ENCODE data around the gene TNRC6A.
A peak's percentile ranks its signal among the peaks of the same experiment; 100 is the strongest.
"Not testable (repeated sequence)": the region's sequence is repeated elsewhere in the genome, so short reads cannot be mapped to it uniquely, and the experiment has no call there.

The TNRC6A gene

DNA sequence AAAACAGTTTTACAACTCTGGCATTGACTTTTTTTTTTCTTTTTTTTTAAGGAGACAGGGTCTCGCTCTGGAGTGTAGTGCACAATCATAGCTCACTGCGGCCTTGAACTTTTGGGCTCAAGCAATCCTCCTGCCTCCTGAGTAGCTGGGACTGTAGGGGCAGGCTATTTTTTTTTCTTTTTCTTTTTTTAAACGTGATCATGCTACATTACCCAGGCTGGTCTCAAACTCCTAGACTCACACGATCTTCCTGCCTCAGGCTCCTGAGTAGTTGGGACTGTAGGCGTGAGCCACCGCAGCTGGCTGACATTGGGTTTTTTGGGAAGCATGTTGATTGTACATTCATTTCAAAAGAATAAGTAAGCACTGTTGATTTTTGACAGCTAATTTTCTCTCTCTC is 32.1 kb downstream of the TNRC6A start:
- DNase-seq: no peak

DNA sequence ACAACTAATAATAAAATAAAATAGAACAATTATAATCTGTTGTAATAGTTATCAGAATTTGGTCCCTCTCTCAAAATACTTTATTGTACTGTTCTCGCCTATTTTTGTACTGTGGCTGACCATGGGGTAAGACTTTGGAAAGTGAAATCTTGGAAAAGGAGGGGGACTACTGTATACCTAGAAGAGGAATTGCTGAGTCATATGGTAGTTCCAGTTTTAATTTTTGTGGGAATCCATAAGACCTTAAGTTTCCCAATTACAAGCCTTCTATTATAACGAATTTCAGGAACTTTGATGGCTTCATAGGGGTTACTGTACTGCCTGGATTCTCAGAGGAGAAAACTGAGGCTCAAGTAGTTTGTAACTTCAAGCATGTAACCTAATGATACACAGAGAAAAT is 35.5 kb downstream of the TNRC6A start:
- DNase-seq: no peak

DNA sequence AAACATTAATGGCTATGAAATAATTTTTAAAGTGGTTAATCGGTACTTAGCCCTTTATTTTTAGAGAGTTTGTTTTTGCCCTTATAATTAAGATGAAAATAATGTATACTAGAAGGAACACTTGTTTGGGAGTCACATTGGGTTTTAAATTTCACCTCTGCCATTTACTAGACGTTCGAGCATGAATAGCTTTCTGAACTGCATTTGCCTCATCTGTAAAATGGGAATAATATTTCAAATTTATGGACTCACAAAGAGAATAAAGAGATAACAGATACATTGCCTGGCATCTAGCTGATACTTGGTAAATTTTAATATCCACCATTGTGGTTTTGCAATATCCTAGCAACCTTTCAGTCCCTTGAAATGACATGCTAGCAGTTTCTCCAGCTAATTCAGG is 36.6 kb downstream of the TNRC6A start:
- DNase-seq: no peak

DNA sequence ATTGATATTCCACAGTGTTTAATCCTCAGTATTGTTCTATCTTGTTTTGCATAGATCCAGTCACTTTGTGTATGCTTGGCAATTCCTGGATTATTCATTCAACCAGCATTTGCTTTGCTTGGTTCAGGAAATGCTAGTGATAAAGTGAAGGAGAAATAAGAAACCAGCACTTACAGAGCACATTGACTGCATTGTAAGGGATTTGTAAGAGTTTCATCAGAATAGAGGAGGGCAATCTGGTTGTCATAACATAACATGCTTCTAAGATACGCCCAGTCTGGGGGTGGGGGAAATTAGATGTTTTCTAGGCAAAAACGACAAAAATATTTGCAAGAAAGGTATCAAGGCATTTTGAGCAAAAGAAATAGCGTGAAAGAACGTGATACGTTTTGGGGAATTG is 40.4 kb downstream of the TNRC6A start:
- DNase-seq: no peak

DNA sequence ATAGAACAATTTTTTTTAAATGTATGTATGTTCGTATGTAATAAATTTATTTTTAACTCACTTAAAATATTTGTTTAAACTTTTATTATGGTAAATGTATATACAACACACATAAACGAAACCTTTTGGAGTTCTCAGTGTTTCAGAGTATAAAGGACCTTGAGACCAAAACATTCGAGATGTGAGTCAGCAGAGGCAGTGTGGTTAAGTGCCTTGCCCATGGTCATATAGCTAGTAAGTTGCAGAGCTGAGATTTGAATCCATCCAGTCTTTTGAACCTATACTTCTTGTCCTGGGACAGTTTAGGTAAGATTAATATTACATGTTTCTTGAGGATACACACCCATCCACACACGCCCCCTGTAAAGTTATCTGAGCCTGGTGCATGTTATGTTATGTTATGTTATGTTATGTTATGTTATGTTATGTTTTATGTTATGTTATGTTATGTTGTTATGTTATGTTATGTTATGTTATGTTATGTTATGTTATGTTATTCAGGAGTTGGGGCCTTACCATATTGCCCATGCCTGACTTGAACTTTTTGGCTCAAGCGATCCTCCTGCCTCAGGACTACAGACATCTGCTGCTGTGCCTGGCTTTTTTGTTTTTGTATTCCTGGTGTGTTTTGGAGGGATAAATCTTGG is 41.8 kb downstream of the TNRC6A start:
- DNase-seq: no peak

DNA sequence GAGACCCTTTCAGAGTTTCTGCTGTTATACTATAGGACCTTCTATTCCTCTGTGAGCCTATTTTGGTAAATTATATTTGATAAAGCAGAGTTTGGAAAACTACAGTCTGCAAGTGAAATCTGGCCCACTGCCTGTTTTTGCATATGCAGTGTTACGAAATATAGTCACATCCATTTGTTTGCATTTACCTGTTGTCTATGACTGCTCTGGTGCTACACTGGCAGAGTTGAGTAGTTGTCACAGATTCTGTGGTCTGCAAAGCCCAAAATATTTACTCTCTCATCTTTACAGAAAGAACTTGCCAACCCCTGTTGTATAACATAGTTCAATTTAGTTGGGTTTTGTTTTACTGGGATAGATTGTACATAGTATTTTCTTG is 42.3 kb downstream of the TNRC6A start:
- no peak for DNase-seq

DNA sequence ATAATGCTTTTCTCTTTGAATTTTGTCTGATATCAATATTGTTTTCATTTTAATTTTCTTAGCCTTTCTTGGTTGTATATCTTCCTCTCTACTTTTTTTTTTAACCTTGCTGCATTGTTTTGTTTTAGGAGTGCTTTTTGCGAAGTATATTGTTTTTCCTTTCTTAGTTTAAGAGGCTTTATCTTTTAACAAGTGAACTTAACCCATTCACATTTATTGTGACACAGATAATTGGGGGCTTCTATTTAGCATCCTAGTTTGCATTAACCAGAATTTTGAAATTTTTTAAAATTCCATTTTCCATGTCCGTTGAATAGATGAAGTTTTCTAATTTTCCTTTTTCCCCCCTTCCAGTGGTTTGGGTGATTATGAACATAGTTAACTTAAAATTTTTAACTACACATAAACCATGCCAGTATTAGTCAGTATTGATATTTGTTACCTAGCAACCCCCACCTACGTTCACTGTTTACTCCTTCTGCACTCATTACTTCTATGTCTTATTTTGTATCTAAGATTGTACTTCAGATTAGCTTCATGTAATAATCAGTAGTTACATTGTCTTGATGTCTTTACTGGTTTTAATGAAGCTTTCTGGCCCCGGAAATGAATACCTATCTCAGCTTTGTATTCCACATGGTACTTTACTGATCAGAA is 44.4 kb downstream of the TNRC6A start:
- no peak for DNase-seq

DNA sequence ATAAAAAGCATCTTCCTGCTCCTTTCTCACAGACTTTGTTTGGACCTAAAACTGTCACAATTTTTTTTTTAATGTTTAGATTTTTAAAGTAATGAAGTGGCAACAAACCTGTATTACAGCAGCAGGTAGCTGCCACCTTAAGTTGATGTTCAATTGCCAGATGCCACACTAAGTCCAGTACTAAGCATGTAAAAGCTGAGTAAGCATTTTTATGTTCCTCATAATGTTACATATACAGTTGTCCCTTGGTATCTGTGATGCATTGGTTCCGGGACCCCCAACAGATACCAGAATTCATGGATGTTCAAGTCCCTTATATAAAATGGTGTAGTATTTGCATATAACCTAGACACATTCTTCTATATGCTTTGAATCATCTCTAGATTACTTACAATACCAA is 45.1 kb downstream of the TNRC6A start:
- DNase-seq: no peak

DNA sequence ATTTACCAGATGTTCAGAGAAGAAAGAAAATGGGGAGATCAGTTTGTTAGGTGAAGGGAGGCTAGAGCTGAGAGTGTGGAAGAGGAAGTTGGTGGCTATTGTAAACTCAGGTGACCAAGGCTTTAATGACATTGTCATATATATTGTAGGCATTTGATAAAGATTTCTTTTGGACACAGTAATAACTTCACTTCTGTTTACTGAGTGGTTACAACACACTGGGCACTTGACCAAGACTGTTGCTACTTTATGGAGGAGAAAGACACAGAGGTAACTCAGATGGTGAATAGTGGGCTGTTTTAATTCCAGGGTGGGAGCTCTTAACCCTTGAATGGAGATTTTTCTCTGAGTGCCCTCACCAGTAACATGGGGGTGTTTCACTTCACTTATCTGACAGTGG is 46.0 kb downstream of the TNRC6A start:
- no peak for DNase-seq

DNA sequence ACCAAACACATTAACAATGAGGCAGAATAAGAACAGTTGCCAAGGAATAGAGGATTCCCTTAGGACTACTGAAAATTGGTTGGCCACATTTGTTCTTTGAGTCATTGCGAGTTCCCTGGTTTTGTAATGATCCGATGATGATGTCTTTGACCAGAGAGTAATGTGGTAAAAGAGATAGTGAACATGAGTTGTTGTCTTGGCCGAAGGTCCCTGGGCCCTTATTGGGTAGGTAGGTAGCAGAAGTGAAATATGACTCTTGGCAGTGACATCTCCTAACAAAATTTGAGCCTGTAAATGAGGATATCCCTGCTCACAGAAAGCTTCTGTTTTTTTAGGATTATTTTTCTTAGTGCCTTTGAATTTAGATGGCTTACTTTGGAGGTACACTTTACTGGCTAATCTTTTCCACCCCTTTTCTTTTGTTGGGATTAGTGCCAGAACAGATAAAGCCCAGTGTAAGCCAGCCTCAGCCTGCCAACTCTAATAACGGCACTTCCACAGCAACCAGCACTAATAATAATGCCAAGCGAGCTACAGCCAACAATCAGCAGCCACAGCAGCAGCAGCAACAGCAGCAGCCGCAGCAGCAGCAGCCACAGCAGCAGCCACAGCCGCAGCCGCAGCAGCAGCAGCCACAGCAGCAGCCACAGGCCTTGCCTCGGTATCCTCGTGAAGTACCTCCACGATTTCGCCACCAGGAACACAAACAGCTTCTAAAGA is 47.2 kb downstream of the TNRC6A start:
- peak; percentile 29 for DNase-seq

DNA sequence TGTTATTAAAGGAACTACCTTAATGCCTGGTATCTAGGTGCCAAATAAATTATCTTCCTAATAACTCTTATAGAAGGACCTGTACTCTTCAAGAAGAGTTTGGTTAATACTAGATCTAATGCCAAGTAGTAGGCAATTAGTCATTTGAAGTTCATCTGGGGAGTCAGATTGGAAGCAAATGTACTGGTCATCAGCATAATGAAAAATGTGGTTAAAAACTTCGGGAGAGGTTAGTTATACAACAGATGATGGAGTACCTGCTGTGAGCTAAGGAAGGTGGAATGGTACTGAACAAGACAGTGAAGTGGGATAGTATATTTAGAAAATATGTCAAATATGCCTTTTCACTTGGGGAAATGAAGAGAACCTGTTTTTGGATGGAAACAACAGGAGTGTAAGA is 49.2 kb downstream of the TNRC6A start:
- no peak for DNase-seq

DNA sequence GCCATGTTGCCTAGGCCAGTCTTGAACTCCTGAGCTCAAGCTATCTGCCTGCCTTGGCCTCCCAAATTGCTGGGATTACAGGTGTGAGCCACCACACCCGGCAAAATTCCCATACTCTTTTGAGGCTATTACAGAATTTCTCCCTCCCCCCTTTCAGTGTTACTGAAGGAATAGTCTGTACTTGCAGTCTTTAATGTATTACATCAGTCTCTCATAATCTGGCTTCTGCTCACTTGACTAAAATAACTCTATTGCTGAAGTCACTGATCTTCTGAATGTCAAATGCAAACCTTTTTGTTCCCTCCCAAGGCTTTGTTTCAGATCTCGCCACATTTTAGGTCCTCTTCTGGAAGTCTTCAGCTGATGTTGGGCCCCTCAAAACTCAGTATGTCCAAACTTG is 51.8 kb downstream of the TNRC6A start:
- no peak for DNase-seq

DNA sequence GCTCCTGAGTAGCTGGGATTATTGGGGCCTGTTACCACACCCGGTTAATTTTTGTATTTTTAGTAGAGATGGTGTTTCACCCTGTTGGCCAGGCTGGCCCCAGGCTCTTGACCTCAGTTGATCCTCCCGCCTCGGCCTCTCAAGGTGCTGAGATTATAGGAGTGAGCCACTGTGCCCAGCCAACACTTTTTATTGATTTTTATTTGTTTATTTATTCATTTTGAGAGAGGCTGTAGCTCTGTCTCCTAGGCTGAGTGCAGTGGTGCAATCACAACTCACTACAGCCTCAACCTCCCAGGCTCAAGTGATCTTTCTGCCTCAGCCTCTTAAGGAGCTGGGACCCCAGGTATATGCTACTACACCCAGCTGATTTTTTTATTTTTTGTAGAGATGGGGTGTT is 54.7 kb downstream of the TNRC6A start:
- no peak for DNase-seq

DNA sequence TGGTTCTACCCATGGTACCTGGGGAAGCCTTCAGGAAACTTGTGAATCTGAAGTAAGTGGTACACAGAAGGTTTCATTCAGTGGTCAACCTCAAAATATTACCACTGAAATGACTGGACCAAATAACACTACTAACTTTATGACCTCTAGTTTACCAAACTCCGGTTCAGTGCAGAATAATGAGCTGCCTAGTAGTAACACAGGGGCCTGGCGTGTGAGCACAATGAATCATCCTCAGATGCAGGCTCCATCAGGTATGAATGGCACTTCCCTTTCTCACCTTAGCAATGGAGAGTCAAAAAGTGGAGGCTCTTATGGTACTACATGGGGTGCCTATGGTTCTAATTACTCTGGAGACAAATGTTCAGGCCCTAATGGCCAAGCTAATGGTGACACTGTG is 60.4 kb downstream of the TNRC6A start:
- DNase-seq: no peak

DNA sequence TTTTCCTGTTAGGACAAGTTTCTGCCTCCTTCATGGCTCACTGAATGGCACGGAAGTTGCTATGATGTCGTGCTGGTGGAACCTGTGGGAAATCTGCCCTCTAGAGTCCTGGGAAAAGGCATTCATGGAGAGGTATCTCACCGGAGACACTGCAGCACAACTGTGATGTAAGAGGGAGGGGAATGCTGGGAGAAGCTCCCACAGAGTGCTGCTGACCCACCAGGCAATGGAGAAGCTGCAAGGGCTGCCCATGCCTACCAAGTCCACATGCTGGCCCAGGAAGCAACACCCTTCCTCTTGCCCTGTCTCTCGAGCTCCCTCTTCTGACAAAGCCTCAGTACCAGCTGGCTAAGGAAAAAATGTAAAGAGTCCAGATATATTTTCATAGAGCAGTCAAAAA is 71.1 kb downstream of the TNRC6A start:
- DNase-seq: peak; percentile 4

DNA sequence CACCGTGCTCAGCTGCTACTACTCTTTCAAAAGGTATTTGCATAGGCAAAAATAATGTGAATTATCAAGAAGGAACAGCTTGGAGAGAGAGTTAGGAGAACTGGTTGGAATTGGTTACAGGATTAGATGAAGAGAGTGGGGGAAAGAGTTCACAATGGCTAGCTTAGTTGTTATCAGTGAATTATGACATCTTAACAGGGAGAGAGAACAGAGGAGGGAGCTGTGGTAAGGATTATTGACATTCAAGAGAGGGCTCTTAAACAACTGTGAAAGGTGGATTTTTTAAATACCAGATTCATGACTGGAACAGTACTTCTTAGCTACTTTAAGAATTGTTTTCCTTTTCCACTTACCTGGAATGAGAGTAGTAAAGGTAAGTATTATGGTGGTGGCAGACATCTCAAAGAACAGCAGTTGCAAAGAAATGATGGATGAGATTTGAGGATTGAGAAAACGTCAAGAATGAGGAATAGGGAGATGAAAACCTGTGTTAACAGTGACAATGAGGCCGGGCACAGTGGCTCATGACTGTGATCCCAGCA is 72.4 kb downstream of the TNRC6A start:
- no peak for DNase-seq

DNA sequence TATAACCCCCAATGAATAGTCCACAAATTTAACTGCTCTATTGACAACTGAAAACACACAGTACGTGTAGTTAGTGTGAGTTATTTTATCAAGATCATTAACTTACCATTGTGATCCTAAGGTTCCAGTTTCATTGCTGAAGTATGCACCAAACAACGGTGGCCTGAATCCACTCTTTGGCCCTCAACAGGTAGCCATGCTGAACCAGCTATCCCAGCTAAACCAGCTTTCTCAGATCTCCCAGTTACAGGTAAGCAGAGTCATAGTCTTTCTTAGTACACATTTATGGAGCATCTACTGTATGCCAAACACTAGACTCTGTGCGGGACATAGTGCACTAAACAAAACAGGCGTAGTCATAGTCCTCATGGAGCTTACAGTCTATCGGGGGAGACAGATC is 76.0 kb downstream of the TNRC6A start:
- no peak for DNase-seq

DNA sequence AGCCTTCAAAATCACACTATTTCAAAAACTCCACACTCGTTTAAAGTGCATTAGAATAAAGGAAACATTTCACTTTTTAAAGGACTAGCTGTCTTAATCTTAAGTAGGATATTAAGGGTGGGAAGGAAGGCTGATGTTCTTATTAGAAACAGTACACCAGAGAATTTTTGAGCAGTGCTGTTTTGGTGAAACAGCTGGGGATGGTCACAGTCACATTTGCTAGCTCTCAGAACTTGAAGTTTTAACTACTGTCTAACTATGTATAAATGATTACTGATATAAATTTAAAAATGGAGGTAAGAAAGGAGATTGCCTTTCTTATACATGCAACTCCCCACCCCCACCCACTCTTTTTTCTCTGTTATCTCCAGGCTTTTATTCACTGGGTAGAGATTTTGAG is 77.8 kb downstream of the TNRC6A start:
- DNase-seq: no peak

DNA sequence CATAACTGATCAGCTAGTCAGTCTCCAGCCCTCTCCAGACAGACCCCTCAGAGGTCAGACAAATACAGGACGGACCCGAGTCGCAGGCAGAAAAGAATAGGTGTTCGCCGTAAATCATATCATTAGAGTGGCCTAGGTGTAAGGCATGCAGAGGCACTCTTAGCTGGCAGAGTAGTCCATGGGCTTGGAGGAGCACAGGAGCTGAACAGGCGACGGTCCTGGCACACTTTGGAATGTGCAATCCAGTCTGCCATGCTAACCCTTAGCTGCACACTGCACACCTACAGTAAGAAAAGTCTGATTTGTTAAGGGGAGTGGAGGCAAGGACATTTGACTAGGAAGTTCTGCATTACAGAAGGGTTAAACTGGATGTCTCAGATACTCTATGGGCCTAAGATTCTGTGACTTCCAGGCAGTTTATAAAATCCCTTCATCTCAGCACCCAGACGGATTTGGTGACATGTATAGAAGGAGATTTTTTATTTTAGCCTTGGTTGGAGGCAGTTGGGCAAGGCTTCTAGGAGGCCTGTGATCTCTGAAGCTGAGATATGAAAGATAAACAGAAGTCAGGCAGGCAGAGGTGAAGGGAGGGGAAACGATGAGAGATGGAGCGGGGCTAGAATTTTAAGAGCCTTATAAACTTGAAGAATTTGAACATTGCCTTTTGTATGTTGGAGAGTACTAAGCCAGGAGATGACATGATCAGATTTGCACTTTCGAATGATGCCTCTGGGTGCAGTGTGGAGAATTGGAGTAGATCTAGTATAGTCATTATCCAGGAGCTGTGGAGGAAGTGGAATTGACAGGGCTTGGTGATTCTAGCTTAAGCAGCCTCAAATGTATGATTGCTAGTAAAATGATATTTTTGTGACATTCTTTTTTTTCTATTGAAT is 81.7 kb downstream of the TNRC6A start:
- DNase-seq: no peak

DNA sequence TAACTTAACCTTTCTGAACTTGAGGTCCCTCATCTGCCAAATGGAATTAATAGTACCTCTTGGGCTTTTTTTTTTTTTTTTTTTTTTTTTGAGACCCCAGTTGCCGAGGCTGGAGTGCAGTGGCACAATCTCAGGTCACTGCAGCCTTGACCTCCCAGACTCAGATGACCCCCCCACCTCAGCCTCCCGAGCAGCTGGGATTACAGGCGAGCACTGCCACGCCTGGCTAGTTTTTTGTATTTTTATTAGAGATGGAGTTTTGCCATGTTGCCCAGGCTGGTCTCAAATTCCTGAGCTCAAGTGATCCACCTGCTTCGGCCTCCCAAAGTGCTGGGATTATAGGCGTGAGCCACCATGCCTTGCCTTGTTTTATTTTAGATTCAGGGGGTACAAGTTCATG is 83.4 kb downstream of the TNRC6A start:
- DNase-seq: not testable (repeated sequence)

DNA sequence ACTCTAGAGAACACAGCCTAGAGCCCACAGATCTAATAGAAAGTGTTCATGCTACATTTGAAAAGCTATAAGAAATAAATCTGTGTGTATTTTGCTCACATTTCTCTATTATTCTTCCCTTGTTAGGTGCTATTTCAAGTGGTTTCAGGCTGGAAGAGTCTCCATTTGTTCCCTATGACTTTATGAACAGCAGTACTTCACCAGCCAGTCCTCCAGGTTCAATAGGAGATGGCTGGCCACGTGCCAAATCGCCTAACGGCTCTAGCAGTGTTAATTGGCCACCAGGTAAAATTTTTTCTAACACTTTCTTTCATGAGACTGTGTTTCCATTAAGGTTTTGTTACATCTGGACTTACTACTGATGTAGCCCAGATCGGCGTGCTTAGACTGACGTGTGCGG is 85.6 kb downstream of the TNRC6A start:
- no peak for DNase-seq

DNA sequence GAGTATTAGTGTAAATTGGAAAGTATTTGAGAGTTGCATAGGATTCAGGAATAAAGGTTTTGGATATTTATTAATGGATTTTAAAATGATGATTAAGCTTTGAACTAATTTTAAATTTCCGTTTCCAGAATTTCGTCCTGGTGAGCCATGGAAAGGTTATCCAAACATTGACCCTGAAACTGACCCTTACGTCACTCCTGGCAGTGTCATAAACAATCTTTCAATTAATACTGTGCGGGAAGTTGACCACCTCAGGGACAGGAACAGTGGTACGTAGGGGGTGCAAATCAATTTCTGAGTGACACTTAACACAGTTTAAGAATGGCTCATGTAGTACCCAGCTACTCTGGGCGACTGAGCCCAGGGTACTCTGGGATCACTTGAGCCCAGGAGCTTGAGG is 87.2 kb downstream of the TNRC6A start:
- DNase-seq: no peak

DNA sequence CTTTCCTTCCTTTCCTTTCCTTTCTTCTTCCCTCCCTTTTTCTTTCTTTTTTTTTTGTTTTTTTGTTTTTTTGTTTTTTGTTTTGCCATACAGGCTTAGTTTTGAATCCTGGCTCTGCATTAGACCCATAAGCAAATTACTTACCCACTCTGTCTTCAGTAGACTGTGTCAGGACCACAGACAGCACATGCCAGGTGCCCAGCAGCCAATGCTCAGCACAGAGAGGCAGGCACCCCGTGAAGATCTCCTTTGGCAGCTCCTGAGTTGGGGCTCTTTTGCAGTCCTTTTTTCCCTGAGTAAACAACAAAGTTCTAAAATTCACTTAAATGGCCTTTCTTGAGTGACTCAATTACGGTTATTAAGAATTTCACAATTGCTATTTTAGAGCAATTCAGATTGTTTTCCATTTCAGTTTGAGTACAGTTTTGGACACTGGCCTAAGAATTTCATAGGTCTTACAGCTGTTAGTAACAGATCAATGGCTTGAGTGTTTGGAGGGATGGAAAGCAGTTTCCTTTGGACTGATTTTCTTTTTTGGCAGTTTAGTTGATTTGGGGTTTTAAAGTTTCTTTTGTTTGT is 90.1 kb downstream of the TNRC6A start:
- DNase-seq: no peak
